Subcutaneous preadipocyte (primary cell): Measurements from ENCODE around the gene CXorf65. TPM values are rescaled to one million over a fixed set of nuclear protein-coding genes. Genes with fewer than 3 reads are reported as not detected.

Experiments used
- small RNA-seq: library from RNA; depleted of rRNA; stranded (forward); fragments of <200 nt; gene quantifications from one replicate; pipeline ENCODE3, GENCODE V24; 2012
- total RNA-seq: library from RNA; depleted of rRNA; stranded (reverse); fragments of >200 nt; gene quantifications from 2 replicates; pipeline ENCODE4 v1.2.3, GENCODE V29; 2012

CXorf65 gene
- not detected in 2 replicates for total RNA-seq

DNA sequence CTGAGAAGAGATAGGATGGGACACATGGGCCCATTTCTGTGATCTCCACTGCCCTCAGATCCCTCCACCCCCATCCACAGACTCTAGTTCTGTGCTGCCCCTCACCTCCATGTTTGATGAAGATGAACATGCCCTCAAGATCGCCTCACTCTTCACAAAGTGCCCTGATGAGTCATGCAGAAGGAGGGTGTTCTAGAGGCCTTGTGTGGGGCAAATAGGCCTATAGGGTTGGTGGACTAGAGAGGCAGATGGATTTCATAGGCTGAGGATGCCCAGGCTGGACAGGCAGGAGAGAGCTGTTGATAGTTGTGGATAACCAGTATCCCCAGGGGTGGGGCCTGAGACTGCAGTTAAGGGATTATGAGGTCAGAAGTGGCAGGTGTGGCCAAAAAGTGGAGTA lies at the start of gene CXorf65:
Gene CXorf65, minus strand, starts transcription at position 314 of the 400 bp plus-strand sequence. Its CDS starts 184 bp downstream, at position 130.

DNA sequence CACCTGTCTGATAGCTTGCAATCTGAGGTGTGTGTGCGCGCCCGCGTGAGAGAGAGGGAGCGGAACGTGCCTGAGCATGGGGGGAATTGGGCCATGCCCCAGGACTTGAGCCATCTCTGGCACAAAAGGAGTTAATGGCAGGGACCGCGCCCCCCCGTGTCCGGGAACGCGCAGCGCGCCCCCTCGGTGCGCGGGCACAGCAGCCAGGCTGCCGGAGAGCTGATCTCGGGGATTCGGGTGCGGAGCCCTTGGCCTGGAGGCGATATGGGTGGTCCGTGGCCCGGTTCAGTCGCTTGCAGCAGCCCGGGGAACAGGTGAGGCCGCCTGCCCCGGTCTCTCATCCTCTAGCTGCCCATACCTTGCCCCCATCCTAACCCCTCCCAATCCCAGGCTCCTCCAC lies 38.1 kb upstream of the CXorf65 start, which contains the start of gene NLGN3:
Gene NLGN3, plus strand, starts transcription at position 191 of the 400 bp plus-strand sequence. CDS start 2,909 bp downstream, outside the sequence.

DNA sequence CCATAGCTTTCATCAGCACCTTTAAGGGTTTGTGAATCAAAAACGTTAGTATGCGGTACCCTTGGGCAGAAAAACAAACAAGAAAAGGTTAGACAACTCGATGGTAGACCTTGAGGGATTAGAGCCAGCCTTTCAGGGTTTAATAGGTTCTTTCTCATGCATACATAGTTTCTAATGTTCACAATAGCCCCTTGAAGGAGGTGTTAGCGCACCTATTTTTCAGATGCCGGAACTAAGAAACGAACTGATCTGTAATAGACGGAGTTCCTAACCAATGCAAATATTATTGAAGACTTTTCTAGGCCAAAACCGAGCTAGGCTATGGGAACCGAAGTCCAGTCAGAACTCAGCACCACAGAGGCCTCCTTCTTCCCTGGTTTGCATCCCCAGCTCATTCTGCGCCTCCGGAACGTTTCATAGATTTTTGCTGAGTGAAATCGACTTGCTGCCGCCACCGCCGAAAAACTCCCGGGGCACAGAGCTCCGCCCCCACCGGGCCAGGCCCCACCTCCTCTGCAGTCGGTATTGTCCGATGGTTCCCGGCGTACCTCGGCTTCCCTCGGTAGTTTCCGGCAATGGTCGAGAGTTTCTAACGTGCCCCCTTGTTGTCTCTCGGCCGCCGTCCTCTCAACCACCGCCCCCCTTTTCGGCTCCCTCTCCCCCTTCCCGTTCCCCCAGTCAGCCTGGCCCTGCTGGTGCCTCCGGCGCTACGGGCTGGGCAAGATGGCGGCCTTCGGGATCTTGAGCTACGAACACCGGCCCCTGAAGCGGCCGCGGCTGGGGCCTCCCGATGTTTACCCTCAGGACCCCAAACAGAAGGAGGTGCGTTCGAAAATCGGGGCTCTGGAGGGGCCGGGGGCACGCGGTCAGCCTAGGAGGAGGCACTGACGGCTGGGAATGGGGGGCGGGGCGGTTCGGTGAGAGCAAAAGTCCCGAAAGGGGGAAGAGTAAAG lies 11.8 kb upstream of the CXorf65 start, which contains the start of gene MED12:
Gene MED12, plus strand, starts transcription at position 565 of the 953 bp plus-strand sequence. Its CDS starts 159 bp downstream, at position 724.

DNA sequence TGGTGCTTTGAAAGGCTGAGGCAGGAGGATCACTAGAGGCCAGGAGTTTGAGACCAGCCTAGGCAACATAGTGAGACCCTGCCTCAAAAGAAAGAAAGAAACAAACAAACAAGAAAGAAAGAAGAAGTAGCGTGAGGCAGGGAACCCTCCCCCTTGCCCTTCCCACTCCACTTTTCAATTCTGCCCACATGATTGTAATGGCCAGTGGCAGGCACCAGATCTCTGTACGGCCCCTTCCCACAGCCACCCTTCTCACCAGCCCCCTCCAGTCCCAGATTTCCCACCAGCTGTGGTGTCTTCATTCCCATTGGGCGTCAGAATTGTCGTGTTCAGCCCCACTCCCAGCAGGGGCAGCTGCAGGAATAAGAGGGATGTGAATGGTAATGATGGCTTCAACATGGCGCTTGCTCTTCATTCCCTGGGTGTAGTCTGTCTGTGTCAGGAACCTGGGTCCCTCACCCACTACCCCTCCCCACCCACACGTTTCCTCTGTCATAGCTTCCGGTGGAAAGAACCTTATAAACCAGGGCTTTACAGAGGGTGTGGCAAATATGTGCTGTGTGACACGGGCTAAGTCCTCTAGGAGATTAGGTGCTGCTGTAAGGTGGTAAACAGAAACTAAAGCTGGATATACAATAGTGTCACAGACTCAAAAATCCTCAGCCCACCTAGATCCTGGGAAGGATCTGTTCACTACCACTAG lies 4.8 kb upstream of the CXorf65 start, which contains the start of gene IL2RG:
Gene IL2RG, minus strand, starts transcription at position 437 of the 703 bp plus-strand sequence. Its CDS starts 38 bp downstream, at position 399.

DNA sequence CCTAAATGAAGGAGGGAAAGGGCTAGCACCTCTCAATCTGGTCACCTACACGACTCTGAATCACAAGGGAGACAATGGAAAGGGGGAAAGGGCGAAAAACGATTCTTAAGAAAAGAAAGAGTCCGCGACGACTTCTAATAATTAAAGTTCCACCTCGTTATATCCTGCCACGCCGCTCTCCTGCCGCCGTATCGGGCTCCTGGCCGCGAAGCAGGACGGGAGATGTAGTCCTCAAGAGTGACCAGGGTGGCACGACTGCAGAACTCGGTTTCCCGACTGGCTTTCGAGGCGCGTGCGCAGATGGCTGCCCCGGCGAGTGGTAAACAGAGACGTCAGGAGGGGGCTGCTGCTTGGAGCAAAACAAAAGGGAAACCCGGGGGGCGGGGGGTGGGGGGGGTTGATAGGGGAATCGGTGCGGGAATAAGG lies 11.0 kb downstream of the CXorf65 start, which contains the start of gene FOXO4:
Gene FOXO4, plus strand, starts transcription at position 297 of the 426 bp plus-strand sequence. CDS start 678 bp downstream, outside the sequence.

DNA sequence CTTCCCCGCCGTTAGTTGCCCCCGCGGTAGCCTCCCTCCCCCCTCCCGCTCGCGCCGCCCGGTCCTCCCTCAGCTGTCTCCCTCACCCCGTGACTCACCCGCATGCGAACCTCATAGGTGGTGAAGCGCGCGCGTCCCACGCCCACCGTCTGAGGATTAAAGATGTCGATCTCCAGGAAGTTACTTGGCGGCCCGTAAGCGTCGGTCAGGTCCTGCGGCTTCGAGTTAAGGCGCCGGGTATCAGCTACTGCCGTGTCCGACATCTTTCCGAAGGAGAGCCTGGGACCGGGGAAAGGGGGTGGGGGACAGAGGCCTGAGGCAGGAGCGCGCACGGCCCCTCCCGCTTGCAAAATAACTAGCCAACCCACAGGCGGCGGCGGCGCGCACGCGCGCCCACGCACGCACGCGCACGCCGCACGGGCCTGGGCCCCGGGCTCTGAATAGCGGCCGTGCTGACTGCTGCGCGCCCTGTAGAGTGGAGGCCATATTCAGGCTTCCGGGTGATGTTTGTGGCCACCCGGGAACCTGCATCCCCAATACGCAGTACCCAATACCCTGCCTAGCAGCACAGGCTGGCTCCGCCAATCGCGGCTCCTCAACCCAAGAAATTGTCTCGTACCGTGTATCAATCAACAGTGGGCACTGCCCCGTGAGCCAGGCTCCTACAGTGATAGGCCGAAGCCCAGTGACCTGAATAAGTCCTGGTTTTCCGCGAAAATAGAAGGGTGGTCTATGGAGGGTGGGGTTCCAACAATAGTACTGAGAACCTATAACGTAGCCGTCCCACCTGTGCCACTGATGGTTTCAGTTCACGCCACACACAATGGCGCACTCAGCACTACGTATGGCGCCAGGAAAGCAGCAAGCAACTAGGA lies 38.3 kb downstream of the CXorf65 start, which contains the start of gene SNX12:
Gene SNX12, minus strand, starts transcription at position 291 of the 875 bp plus-strand sequence. Its CDS starts 28 bp downstream, at position 263.

Small RNA genes lying within 50 kb of the gene (small RNA-seq; reads per million reads assigned to genes)
- not detected for gene CXorf65

Other genes with a start within 250 kb of the CXorf65 start
- gene TEX11, start 198.0 kb downstream of the CXorf65 start, total RNA-seq: not detected in 2 replicates
- gene SLC7A3, start 175.6 kb downstream of the CXorf65 start, total RNA-seq: not detected in 2 replicates
- gene SNX12, start 38.4 kb downstream of the CXorf65 start, total RNA-seq: 48.9 and 49.6 TPM in 2 replicates
- gene FOXO4, start 10.9 kb downstream of the CXorf65 start, total RNA-seq: 2.6 and 3.3 TPM in 2 replicates
- not detected in 2 replicates for gene IL2RG, start 4.8 kb upstream of the CXorf65 start, total RNA-seq
- 20.6 and 24.4 TPM in 2 replicates for gene MED12, start 11.9 kb upstream of the CXorf65 start, total RNA-seq
- gene NLGN3, start 38.1 kb upstream of the CXorf65 start, total RNA-seq: 0.20 and 0.37 TPM in 2 replicates
- gene GJB1, start 116.5 kb upstream of the CXorf65 start, total RNA-seq: not detected in 2 replicates
- 12.7 and 13.2 TPM in 2 replicates for gene ZMYM3, start 147.4 kb upstream of the CXorf65 start, total RNA-seq
- gene NONO, start 176.9 kb upstream of the CXorf65 start, total RNA-seq: 330 and 392 TPM in 2 replicates
- gene ITGB1BP2, start 195.0 kb upstream of the CXorf65 start, total RNA-seq: 0.98 and 1.8 TPM in 2 replicates